Measurements from ENCODE around the gene LAMA4. TPM values are rescaled to one million over a fixed set of nuclear protein-coding genes. Genes with fewer than 3 reads are reported as not detected.

The LAMA4 gene
- polyA plus RNA-seq, 1 donor from 2014 or later: 0.69 TPM

DNA sequence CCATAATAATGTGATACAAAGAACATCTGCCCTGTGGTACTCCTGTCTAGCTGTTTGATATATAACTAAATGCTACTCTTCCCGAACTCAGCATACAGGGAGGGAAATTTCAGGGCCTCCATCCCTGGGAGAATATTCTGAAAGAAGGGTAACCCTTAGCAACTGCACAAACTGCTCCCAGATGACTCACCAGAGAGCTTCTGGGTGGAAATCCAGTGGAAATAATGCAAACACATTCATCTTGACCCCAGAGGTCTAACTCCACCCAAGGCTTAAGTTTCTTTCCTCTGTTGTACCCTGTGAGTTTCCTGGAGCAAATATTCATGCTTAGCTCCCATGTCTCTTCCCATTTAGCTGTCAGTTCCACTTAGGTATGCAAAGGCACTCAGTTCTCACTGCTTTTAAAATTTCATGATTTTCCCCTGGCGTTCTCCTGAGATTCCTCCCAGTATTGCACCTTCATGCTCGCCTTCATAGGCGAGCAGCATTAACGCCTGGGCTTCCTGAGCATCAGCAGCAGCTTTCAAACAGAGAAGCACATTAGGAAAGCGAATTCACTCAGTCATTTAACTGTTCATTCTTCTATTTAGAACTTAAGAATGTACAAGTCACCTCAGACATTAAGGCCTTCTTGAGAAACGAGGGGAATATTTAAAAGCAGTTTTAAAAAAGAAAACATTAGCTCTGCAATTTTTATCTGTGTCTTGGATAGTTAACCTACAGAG, 43.8 kb upstream of the LAMA4 start:
- Histone ChIP-seq H3K4me2 (ENCODE audit: low read length) (no peak overlapping the region), H3K9me2 (ENCODE audit: insufficient read depth, low read length) (no peaks in the 10 kb centered on the region), H3K9ac (ENCODE audit: low read length) (no peak overlapping the region), H3F3A (ENCODE audit: insufficient read depth, low read length, poor library complexity, severe bottlenecking) (no peaks in the 10 kb centered on the region), H3K79me2 (replicated peaks; ENCODE audit: insufficient read depth, low read length) (no peaks in the 10 kb centered on the region), H3K27me3 (ENCODE audit: insufficient read depth, low read depth, low read length) (no peaks in the 10 kb centered on the region), H3K36me3 (ENCODE audit: insufficient read depth, low read length) (no peaks in the 10 kb centered on the region), H3K4me3 (ENCODE audit: low read length) (no peak overlapping the region), H3K27ac (ENCODE audit: low read length) (no peak overlapping the region), H3K9me3 (ENCODE audit: low read length) (no peaks in the 10 kb centered on the region), H2AFZ (ENCODE audit: low read depth, low read length) (no peak overlapping the region), H4K20me1 (ENCODE audit: insufficient read depth) (no peaks in the 10 kb centered on the region)
- no peak for TF ChIP-seq EP300 (conservative IDR thresholded peaks at IDR 0.05; ENCODE audit: poor library complexity, severe bottlenecking)
- TF ChIP-seq, protein P1, sequence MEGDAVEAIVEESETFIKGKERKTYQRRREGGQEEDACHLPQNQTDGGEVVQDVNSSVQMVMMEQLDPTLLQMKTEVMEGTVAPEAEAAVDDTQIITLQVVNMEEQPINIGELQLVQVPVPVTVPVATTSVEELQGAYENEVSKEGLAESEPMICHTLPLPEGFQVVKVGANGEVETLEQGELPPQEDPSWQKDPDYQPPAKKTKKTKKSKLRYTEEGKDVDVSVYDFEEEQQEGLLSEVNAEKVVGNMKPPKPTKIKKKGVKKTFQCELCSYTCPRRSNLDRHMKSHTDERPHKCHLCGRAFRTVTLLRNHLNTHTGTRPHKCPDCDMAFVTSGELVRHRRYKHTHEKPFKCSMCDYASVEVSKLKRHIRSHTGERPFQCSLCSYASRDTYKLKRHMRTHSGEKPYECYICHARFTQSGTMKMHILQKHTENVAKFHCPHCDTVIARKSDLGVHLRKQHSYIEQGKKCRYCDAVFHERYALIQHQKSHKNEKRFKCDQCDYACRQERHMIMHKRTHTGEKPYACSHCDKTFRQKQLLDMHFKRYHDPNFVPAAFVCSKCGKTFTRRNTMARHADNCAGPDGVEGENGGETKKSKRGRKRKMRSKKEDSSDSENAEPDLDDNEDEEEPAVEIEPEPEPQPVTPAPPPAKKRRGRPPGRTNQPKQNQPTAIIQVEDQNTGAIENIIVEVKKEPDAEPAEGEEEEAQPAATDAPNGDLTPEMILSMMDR (IDR thresholded peaks at IDR 0.05; ENCODE audit: poor library complexity, severe bottlenecking): no peak
- TF ChIP-seq, protein P2, sequence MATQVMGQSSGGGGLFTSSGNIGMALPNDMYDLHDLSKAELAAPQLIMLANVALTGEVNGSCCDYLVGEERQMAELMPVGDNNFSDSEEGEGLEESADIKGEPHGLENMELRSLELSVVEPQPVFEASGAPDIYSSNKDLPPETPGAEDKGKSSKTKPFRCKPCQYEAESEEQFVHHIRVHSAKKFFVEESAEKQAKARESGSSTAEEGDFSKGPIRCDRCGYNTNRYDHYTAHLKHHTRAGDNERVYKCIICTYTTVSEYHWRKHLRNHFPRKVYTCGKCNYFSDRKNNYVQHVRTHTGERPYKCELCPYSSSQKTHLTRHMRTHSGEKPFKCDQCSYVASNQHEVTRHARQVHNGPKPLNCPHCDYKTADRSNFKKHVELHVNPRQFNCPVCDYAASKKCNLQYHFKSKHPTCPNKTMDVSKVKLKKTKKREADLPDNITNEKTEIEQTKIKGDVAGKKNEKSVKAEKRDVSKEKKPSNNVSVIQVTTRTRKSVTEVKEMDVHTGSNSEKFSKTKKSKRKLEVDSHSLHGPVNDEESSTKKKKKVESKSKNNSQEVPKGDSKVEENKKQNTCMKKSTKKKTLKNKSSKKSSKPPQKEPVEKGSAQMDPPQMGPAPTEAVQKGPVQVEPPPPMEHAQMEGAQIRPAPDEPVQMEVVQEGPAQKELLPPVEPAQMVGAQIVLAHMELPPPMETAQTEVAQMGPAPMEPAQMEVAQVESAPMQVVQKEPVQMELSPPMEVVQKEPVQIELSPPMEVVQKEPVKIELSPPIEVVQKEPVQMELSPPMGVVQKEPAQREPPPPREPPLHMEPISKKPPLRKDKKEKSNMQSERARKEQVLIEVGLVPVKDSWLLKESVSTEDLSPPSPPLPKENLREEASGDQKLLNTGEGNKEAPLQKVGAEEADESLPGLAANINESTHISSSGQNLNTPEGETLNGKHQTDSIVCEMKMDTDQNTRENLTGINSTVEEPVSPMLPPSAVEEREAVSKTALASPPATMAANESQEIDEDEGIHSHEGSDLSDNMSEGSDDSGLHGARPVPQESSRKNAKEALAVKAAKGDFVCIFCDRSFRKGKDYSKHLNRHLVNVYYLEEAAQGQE (IDR thresholded peaks at IDR 0.05; ENCODE audit: borderline replicate concordance): no peak
- no peak for TF ChIP-seq TAF1 (IDR thresholded peaks at IDR 0.05; ENCODE audit: low read depth)
- no peak for TF ChIP-seq POLR2AphosphoS5 (IDR thresholded peaks at IDR 0.05)
- no peak for TF ChIP-seq SMC3 (conservative IDR thresholded peaks at IDR 0.05; ENCODE audit: poor library complexity)
- no peak for TF ChIP-seq RAD21 (conservative IDR thresholded peaks at IDR 0.05)
- TF ChIP-seq EZH2 (IDR thresholded peaks at IDR 0.05; ENCODE audit: borderline replicate concordance, insufficient read depth, low read length, poor library complexity, severe bottlenecking): no peak
- no peak for TF ChIP-seq MXI1 (conservative IDR thresholded peaks at IDR 0.05; ENCODE audit: poor library complexity, severe bottlenecking)

DNA sequence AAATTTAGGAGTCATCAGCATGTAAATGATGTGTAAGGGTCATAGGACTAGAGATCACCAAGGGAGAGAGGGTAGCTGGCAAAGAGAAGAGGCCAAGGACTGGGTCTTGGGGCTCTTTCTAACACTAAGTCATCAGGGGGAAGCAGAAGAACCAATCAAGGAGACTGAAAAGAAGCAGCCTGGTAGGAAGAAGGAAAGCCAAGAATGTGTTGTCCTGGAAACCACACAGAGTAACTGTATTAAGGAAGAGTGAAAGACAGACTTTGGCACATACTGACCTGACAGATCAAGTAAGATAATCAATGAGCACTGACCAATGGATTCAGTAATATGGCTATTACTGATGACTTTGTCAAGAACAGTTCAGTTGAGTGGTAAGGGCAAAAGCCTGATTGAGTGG, 42.3 kb upstream of the LAMA4 start:
- no peaks in the 10 kb centered on the region for H3K36me3 ChIP-seq (ENCODE audit: insufficient read depth, low read length)
- TF ChIP-seq, protein P2 (IDR thresholded peaks at IDR 0.05; ENCODE audit: borderline replicate concordance): no peak
- TF ChIP-seq SMC3 (conservative IDR thresholded peaks at IDR 0.05; ENCODE audit: poor library complexity) (no peak), MXI1 (conservative IDR thresholded peaks at IDR 0.05; ENCODE audit: poor library complexity, severe bottlenecking) (no peak), TAF1 (IDR thresholded peaks at IDR 0.05; ENCODE audit: low read depth) (no peak)

More for the DNA sequence above, 42.3 kb upstream of the LAMA4 start:
- no peak overlapping the region for H3K9ac ChIP-seq (ENCODE audit: low read length)
- H2AFZ ChIP-seq (ENCODE audit: low read depth, low read length): no peak overlapping the region
- H3K79me2 ChIP-seq (replicated peaks; ENCODE audit: insufficient read depth, low read length): no peaks in the 10 kb centered on the region
- no peak overlapping the region for H3K27ac ChIP-seq (ENCODE audit: low read length)
- no peaks in the 10 kb centered on the region for H3K27me3 ChIP-seq (ENCODE audit: insufficient read depth, low read depth, low read length)
- no peak overlapping the region for H3K4me2 ChIP-seq (ENCODE audit: low read length)
- H4K20me1 ChIP-seq (ENCODE audit: insufficient read depth): no peaks in the 10 kb centered on the region
- H3F3A ChIP-seq (ENCODE audit: insufficient read depth, low read length, poor library complexity, severe bottlenecking): no peaks in the 10 kb centered on the region
- H3K9me2 ChIP-seq (ENCODE audit: insufficient read depth, low read length): no peaks in the 10 kb centered on the region
- H3K4me3 ChIP-seq (ENCODE audit: low read length): no peak overlapping the region
- H3K9me3 ChIP-seq (ENCODE audit: low read length): no peaks in the 10 kb centered on the region
